H1 (cell line): ENCODE data around the gene ZMYND15. TPM values are rescaled to one million over a fixed set of nuclear protein-coding genes. Genes with fewer than 3 reads are reported as not detected.

Experiments
- RFX5 ChIP-seq: IDR thresholded peaks from 2 replicates; pipeline ENCODE4 v1.6.1; 2011; ENCODE audit warnings: low read depth, low read length, improper control_type of control experiment, borderline replicate concordance
- polyA plus RNA-seq, 7 experiments: library from polyadenylated mRNA; depleted of rRNA in 3 of 7; stranded (reverse) in 5 of 7; unstranded in 2 of 7; fragments of >200 nt in 5 of 7; fragments of 200-250 nt in 2 of 7; gene quantifications; 1 replicate in 5 of 7; 2 replicates in 1 of 7; 4 replicates in 1 of 7; pipeline versions ENCODE4 v1.2.1 to v1.2.3, GENCODE V29; 2011 to 2013; ENCODE audit warnings: missing spikeins in 2 of 7, mixed read lengths in 2 of 7
- total RNA-seq: library from RNA; stranded (reverse); fragmentation: NEBNext Ultra II Directional; extraction: Animal tissue kit (Norgen Biotek cat#: 25700); gene quantifications from 2 replicates; pipeline ENCODE4 v1.2.1, GENCODE V29; 2021

Gene ZMYND15
- total and polyA plus RNA-seq, 2 of the 8 experiments (the other 6 are each of a cell fraction or from before 2014, with no cell fraction given) = 0.53 to 0.58 TPM

- no peak for TF ChIP-seq RFX5
These were observed 13.8 kb downstream of the ZMYND15 start (continued) for GRCh38 chr17:4753392-4753791.
